Stimulated activated naive B cell treated with anti-CD40 and anti-IgM and Interleukin-4, amounts not matched to agents 10 μg/mL and 1 μg/mL and 100 μg/mL, for 72 hours (primary cell): ENCODE data around the gene NYNRIN.

ENCODE experiments used
- ATAC-seq, 2 donors: fragments of 150-1000 bp; cut with Tn5 transposase; replicated peaks; 2 replicates each; pipeline ENCODE4 v1.10.0; 2021; ENCODE audit warnings: moderate library complexity in 1 of 2
- DNase-seq: peaks from one replicate; pipeline ENCODE4 v3.0.0; 2021
- H3K27ac Mint-ChIP-seq: one replicate; pipeline ENCODE4 v1.8.0; 2022; ENCODE audit warnings: mild to moderate bottlenecking, mixed read lengths
- H3K27me3 Mint-ChIP-seq, 2 donors: one replicate each; pipeline ENCODE4 v1.8.0; 2022; ENCODE audit warnings: mixed read lengths in 2 of 2
- H3K36me3 Mint-ChIP-seq, 2 donors: one replicate each; pipeline ENCODE4 v1.8.0; 2022; ENCODE audit warnings: mixed read lengths in 2 of 2, mild to moderate bottlenecking in 1 of 2
- H3K4me1 Mint-ChIP-seq, 2 donors: one replicate each; pipeline ENCODE4 v1.8.0; 2022; ENCODE audit warnings: mixed read lengths in 2 of 2, mild to moderate bottlenecking in 1 of 2
- H3K4me3 Mint-ChIP-seq, 2 donors: one replicate each; pipeline ENCODE4 v1.8.0; 2022; ENCODE audit warnings: mild to moderate bottlenecking in 2 of 2, mixed read lengths in 2 of 2, moderate library complexity in 1 of 2
- H3K9me3 Mint-ChIP-seq, 2 donors: one replicate each; pipeline ENCODE4 v1.8.0; 2022; ENCODE audit warnings: mixed read lengths in 2 of 2, mild to moderate bottlenecking in 1 of 2

Gene NYNRIN

GRCh38 chr14:24408764-24409163 lies 10.0 kb downstream of the NYNRIN start:
- Mint-ChIP-seq H3K27me3 (peaks cover 14 to 18% of the 10 kb centered on the region in 2 donors), H3K36me3 (no peaks in the 10 kb centered on the region), H3K9me3 (no peaks in the 10 kb centered on the region), H3K27ac (no peak overlapping the region), H3K4me1 (no peaks in the 10 kb centered on the region), H3K4me3 (no peak overlapping the region)
- ATAC-seq (no peak), DNase-seq (no peak)

- H3K27ac Mint-ChIP-seq: no peak overlapping the region
- H3K36me3 Mint-ChIP-seq: no peaks in the 10 kb centered on the region
- DNase-seq (no peak), ATAC-seq (no peak)
- peaks cover 13 to 14% of the 10 kb centered on the region in 2 donors for H3K27me3 Mint-ChIP-seq
- no peak overlapping the region for H3K4me3 Mint-ChIP-seq
- H3K4me1 Mint-ChIP-seq: no peaks in the 10 kb centered on the region
- no peaks in the 10 kb centered on the region for H3K9me3 Mint-ChIP-seq
Measured at GRCh38 chr14:24409192-24409591, 10.4 kb downstream of the NYNRIN start.

GRCh38 chr14:24409956-24410355 lies 11.2 kb downstream of the NYNRIN start:
- no peaks in the 10 kb centered on the region for H3K4me1 Mint-ChIP-seq
- H3K4me3 Mint-ChIP-seq: no peak overlapping the region
- DNase-seq: no peak
- H3K9me3 Mint-ChIP-seq: no peaks in the 10 kb centered on the region
- no peak for ATAC-seq
- H3K27me3 Mint-ChIP-seq: peaks cover 8 to 10% of the 10 kb centered on the region in 2 donors
- no peak overlapping the region for H3K27ac Mint-ChIP-seq
- H3K36me3 Mint-ChIP-seq: peaks cover 0 to 2% of the 10 kb centered on the region in 2 donors

- DNase-seq: no peak
- H3K9me3 Mint-ChIP-seq: no peaks in the 10 kb centered on the region
Measured at GRCh38 chr14:24411443-24412389, 12.9 kb downstream of the NYNRIN start.

GRCh38 chr14:24414077-24414476 lies 15.3 kb downstream of the NYNRIN start:
- H3K4me1 Mint-ChIP-seq: peaks cover 0 to 2% of the 10 kb centered on the region in 2 donors
- no peak for ATAC-seq
- no peak for DNase-seq
- H3K27ac Mint-ChIP-seq: no peak overlapping the region
- H3K9me3 Mint-ChIP-seq: no peaks in the 10 kb centered on the region
- peaks cover 0 to 2% of the 10 kb centered on the region in 2 donors for H3K36me3 Mint-ChIP-seq
- H3K27me3 Mint-ChIP-seq: peaks cover 19% of the 10 kb centered on the region in 2 donors
- H3K4me3 Mint-ChIP-seq: no peak overlapping the region

More at GRCh38 chr14:24411443-24412389, 12.9 kb downstream of the NYNRIN start:
- ATAC-seq: peak; percentile 77 to 79
- H3K4me1 Mint-ChIP-seq: no peaks in the 10 kb centered on the region
- H3K27me3 Mint-ChIP-seq: peaks cover 8 to 14% of the 10 kb centered on the region in 2 donors
- H3K4me3 Mint-ChIP-seq: no peak overlapping the region
- H3K27ac Mint-ChIP-seq: no peak overlapping the region
- H3K36me3 Mint-ChIP-seq: peaks cover 0 to 2% of the 10 kb centered on the region in 2 donors

DNA sequence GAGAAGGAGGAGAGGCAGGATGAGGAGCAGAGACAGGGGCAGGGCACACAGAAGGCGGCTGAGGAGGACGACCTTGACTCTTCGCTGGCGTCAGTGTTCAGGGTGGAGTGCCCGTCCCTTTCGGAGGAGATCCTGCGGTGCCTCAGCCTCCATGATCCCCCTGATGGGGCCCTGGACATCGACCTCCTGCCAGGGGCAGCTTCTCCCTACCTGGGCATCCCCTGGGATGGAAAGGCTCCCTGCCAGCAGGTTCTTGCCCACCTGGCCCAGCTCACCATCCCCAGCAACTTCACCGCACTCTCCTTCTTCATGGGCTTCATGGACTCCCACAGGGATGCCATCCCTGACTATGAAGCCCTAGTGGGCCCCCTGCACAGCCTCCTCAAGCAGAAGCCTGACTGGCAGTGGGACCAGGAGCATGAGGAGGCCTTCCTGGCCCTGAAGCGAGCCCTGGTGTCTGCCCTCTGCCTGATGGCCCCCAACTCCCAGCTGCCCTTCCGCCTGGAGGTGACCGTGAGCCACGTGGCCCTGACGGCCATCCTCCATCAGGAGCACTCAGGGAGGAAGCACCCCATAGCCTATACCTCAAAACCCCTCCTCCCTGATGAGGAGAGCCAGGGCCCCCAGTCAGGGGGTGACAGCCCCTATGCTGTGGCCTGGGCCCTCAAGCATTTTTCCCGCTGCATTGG lies 16.1 kb downstream of the NYNRIN start:
- Mint-ChIP-seq H3K4me1 (peaks cover 0 to 2% of the 10 kb centered on the region in 2 donors), H3K36me3 (peaks cover 0 to 2% of the 10 kb centered on the region in 2 donors), H3K9me3 (no peaks in the 10 kb centered on the region), H3K4me3 (no peak overlapping the region), H3K27me3 (peaks cover 22 to 27% of the 10 kb centered on the region in 2 donors), H3K27ac (no peak overlapping the region)
- DNase-seq (no peak), ATAC-seq (no peak)

DNA sequence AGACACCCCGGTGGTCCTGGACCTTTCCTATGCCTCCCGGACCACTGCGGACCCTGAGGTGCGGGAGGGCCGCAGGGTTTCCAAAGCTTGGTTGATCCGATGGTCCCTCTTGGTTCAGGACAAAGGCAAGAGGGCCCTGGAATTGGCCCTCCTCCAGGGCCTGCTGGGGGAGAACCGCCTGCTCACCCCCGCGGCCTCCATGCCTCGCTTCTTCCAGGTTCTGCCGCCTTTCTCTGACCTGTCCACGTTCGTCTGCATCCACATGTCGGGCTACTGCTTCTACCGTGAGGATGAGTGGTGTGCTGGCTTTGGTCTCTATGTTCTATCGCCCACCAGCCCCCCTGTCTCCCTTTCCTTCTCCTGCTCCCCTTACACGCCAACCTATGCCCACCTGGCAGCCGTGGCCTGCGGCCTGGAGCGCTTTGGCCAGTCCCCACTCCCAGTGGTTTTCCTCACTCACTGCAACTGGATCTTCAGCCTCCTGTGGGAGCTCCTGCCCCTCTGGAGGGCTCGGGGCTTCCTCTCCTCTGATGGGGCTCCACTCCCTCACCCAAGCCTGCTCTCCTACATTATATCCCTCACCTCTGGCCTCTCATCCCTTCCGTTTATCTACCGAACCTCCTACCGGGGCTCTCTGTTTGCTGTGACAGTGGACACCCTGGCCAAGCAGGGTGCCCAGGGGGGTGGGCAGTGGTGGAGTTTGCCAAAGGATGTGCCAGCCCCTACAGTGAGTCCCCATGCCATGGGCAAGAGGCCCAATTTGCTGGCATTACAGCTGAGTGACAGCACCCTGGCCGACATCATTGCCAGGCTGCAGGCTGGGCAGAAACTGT lies 16.8 kb downstream of the NYNRIN start:
- Mint-ChIP-seq H3K9me3 (no peaks in the 10 kb centered on the region), H3K4me1 (peaks cover 0 to 2% of the 10 kb centered on the region in 2 donors), H3K27me3 (peaks cover 22 to 28% of the 10 kb centered on the region in 2 donors), H3K4me3 (no peak overlapping the region), H3K36me3 (peaks cover 0 to 2% of the 10 kb centered on the region in 2 donors), H3K27ac (no peak overlapping the region)
- ATAC-seq: no peak
- DNase-seq: no peak

DNA sequence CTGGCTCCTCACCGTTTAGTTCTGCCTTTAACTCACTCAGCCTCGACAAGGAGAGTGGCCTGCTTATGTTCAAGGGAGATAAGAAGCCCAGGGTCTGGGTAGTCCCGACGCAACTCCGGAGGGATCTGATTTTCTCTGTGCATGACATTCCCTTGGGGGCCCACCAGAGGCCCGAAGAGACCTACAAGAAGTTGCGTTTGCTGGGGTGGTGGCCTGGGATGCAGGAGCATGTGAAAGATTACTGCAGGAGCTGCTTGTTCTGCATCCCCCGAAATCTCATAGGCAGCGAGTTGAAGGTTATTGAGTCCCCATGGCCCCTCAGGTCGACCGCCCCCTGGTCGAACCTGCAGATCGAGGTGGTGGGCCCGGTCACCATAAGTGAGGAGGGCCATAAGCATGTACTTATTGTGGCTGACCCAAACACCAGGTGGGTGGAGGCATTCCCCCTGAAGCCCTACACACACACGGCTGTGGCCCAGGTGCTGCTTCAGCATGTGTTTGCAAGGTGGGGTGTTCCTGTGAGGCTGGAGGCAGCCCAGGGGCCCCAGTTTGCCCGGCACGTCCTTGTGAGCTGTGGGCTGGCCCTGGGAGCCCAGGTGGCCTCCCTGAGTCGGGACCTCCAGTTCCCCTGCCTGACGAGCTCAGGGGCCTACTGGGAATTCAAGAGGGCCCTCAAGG lies 17.6 kb downstream of the NYNRIN start:
- ATAC-seq (no peak), DNase-seq (no peak)
- H3K4me3 Mint-ChIP-seq: no peak overlapping the region
- H3K4me1 Mint-ChIP-seq: peaks cover 0 to 2% of the 10 kb centered on the region in 2 donors
- H3K27me3 Mint-ChIP-seq: peaks cover 22 to 28% of the 10 kb centered on the region in 2 donors
- H3K27ac Mint-ChIP-seq: no peak overlapping the region
- H3K36me3 Mint-ChIP-seq: peaks cover 0 to 2% of the 10 kb centered on the region in 2 donors
- H3K9me3 Mint-ChIP-seq: no peaks in the 10 kb centered on the region

GRCh38 chr14:24416932-24417619 lies 18.3 kb downstream of the NYNRIN start:
- H3K27ac Mint-ChIP-seq: no peak overlapping the region
- ATAC-seq: no peak
- H3K36me3 Mint-ChIP-seq: peaks cover 0 to 2% of the 10 kb centered on the region in 2 donors
- no peaks in the 10 kb centered on the region for H3K9me3 Mint-ChIP-seq
- H3K4me3 Mint-ChIP-seq: no peak overlapping the region
- no peak for DNase-seq
- H3K4me1 Mint-ChIP-seq: peaks cover 0 to 2% of the 10 kb centered on the region in 2 donors
- H3K27me3 Mint-ChIP-seq: peaks cover 22 to 28% of the 10 kb centered on the region in 2 donors

DNA sequence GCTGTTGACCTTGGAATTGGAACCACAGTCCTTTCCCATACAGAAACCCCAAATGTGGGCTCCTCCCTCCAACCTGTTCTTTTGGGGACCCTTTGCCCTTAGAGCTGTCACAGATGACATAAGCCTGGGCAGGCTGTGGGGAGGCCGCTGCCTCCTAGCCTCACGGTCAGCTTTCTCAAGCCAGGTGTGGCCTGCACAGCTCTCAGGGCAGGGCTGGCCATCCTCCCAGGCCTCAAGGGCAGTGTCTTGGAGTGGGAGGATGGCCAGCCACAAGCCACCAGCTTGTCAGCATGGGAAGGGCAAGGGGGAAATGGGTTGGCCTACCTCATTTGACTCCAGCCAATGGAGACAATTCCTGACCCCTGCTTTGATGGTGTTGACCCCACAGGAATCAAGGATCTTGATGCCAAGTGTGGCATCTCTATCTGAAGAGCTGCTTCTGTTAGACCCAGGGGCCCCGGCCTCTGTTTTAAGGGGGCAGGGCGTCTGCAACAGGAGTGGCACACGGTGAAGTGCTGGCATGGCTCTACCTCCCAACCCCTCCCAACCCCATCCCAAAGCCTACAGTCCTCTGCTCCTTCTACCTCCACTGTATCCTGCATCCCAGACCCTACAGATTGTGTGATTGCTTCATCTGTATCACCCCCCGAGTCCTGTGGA lies 19.2 kb downstream of the NYNRIN start:
- Mint-ChIP-seq H3K4me1 (peaks cover 0 to 2% of the 10 kb centered on the region in 2 donors), H3K4me3 (no peak overlapping the region), H3K27ac (no peak overlapping the region), H3K9me3 (no peaks in the 10 kb centered on the region), H3K36me3 (peaks cover 0 to 2% of the 10 kb centered on the region in 2 donors), H3K27me3 (peaks cover 22 to 28% of the 10 kb centered on the region in 2 donors)
- no peak for ATAC-seq
- no peak for DNase-seq

- Mint-ChIP-seq H3K4me3 (no peak overlapping the region), H3K4me1 (peaks cover 0 to 2% of the 10 kb centered on the region in 2 donors), H3K27me3 (peaks cover 22 to 28% of the 10 kb centered on the region in 2 donors), H3K9me3 (no peaks in the 10 kb centered on the region), H3K36me3 (peaks cover 0 to 2% of the 10 kb centered on the region in 2 donors), H3K27ac (no peak overlapping the region)
- DNase-seq: no peak
- ATAC-seq: no peak
Measured at GRCh38 chr14:24418492-24418873, 19.7 kb downstream of the NYNRIN start.

DNA sequence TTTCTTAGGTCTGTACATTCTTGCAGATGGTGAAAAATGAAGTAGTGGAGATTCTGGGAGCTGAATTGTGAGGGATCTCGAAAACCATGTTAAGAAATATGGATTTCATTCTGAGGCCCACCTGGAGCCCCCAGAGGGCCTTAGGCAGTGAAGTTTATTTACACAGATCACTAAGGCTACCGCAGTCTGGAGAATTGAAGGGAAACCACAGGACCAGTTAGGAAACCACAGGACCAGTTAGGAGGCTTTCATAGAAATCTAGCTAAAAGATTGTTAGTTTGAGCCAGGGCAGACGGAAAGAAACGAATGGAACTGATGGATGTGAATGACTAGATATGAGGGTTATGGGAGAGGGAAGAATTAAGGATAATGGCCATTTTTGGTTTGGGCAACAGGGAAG lies 23.5 kb downstream of the NYNRIN start:
- Mint-ChIP-seq H3K4me1 (peaks cover 0 to 3% of the 10 kb centered on the region in 2 donors), H3K9me3 (no peaks in the 10 kb centered on the region), H3K36me3 (peaks cover 3 to 12% of the 10 kb centered on the region in 2 donors), H3K27ac (no peak overlapping the region), H3K4me3 (no peak overlapping the region), H3K27me3 (peaks cover 12% of the 10 kb centered on the region in 2 donors)
- no peak for ATAC-seq
- no peak for DNase-seq
